A673 (cell line): Measurements from ENCODE around the gene KIF1A.

ENCODE experiments used
- CTCF ChIP-seq: fragments of 300-800, 200-600 bp; sonication (generic); conservative IDR thresholded peaks from 2 replicates; pipeline ENCODE4 v1.5.1; 2017; ENCODE audit warnings: low read depth, mild to moderate bottlenecking, antibody characterized with exemption, low read length, moderate library complexity, mixed read lengths
- EZH2 ChIP-seq: fragments of 200-600 bp; sonication (generic); IDR thresholded peaks from 2 replicates; pipeline ENCODE4 v1.6.1; 2017; ENCODE audit warnings: borderline replicate concordance, low read depth, mild to moderate bottlenecking, mixed read lengths, antibody characterized with exemption, low read length; ENCODE audit not compliant: poor library complexity, severe bottlenecking

GRCh38 chr2:240775905-240776304, 44.1 kb downstream of the KIF1A start:
- no peak for TF ChIP-seq EZH2
- no peak for TF ChIP-seq CTCF
